ENCODE data around the gene IFI27L2. TPM values are rescaled to one million over a fixed set of nuclear protein-coding genes. Genes with fewer than 3 reads are reported as not detected.

IFI27L2 gene
- total and polyA plus RNA-seq, 2 experiments from 2014 or later, result 23.4 to 38.5 TPM

GRCh38 chr14:94099006-94099405 is 30.4 kb downstream of the IFI27L2 start:
- Histone ChIP-seq H4K20me1 (replicated peaks; ENCODE audit: insufficient read depth) (no peaks in the 10 kb centered on the region), H3K27me3 (ENCODE audit: insufficient read depth) (no peaks in the 10 kb centered on the region), H2AFZ (no peak overlapping the region), H3K4me2 (no peak overlapping the region), H3K36me3 (ENCODE audit: insufficient read depth) (no peaks in the 10 kb centered on the region), H3K9me2 (ENCODE audit: insufficient read depth) (no peaks in the 10 kb centered on the region), H3F3A (replicated peaks; ENCODE audit: low read depth) (no peaks in the 10 kb centered on the region), H3K4me3 (no peak overlapping the region), H3K79me2 (replicated peaks; ENCODE audit: insufficient read depth) (no peaks in the 10 kb centered on the region), H3K4me1 (ENCODE audit: insufficient read depth) (no peaks in the 10 kb centered on the region), H3K27ac (ENCODE audit: low read depth) (no peak overlapping the region)
- peaks cover 2% of the 10 kb centered on the region; the same call in 1 of the 3 replicates for H3K4me1 Mint-ChIP-seq
- peaks cover 4% of the 10 kb centered on the region for H3K27me3 Mint-ChIP-seq (ENCODE audit: insufficient read depth, low read depth, poor library complexity)
- no peak for TF ChIP-seq EZH2 (IDR thresholded peaks at IDR 0.05; ENCODE audit: low read depth, unreplicated experiment)
- TF ChIP-seq ETS1 (IDR thresholded peaks at IDR 0.05), result no peak
- no peak for TF ChIP-seq ZNF114 (CRISPR knock-in tag; IDR thresholded peaks at IDR 0.05)
- no peak for TF ChIP-seq CREB1 (CRISPR knock-in tag; IDR thresholded peaks at IDR 0.05; ENCODE audit: low read depth)
- TF ChIP-seq CTCF (conservative IDR thresholded peaks at IDR 0.05; ENCODE audit: low read depth in 2 of 2), result no peak
- TF ChIP-seq, protein P1, sequence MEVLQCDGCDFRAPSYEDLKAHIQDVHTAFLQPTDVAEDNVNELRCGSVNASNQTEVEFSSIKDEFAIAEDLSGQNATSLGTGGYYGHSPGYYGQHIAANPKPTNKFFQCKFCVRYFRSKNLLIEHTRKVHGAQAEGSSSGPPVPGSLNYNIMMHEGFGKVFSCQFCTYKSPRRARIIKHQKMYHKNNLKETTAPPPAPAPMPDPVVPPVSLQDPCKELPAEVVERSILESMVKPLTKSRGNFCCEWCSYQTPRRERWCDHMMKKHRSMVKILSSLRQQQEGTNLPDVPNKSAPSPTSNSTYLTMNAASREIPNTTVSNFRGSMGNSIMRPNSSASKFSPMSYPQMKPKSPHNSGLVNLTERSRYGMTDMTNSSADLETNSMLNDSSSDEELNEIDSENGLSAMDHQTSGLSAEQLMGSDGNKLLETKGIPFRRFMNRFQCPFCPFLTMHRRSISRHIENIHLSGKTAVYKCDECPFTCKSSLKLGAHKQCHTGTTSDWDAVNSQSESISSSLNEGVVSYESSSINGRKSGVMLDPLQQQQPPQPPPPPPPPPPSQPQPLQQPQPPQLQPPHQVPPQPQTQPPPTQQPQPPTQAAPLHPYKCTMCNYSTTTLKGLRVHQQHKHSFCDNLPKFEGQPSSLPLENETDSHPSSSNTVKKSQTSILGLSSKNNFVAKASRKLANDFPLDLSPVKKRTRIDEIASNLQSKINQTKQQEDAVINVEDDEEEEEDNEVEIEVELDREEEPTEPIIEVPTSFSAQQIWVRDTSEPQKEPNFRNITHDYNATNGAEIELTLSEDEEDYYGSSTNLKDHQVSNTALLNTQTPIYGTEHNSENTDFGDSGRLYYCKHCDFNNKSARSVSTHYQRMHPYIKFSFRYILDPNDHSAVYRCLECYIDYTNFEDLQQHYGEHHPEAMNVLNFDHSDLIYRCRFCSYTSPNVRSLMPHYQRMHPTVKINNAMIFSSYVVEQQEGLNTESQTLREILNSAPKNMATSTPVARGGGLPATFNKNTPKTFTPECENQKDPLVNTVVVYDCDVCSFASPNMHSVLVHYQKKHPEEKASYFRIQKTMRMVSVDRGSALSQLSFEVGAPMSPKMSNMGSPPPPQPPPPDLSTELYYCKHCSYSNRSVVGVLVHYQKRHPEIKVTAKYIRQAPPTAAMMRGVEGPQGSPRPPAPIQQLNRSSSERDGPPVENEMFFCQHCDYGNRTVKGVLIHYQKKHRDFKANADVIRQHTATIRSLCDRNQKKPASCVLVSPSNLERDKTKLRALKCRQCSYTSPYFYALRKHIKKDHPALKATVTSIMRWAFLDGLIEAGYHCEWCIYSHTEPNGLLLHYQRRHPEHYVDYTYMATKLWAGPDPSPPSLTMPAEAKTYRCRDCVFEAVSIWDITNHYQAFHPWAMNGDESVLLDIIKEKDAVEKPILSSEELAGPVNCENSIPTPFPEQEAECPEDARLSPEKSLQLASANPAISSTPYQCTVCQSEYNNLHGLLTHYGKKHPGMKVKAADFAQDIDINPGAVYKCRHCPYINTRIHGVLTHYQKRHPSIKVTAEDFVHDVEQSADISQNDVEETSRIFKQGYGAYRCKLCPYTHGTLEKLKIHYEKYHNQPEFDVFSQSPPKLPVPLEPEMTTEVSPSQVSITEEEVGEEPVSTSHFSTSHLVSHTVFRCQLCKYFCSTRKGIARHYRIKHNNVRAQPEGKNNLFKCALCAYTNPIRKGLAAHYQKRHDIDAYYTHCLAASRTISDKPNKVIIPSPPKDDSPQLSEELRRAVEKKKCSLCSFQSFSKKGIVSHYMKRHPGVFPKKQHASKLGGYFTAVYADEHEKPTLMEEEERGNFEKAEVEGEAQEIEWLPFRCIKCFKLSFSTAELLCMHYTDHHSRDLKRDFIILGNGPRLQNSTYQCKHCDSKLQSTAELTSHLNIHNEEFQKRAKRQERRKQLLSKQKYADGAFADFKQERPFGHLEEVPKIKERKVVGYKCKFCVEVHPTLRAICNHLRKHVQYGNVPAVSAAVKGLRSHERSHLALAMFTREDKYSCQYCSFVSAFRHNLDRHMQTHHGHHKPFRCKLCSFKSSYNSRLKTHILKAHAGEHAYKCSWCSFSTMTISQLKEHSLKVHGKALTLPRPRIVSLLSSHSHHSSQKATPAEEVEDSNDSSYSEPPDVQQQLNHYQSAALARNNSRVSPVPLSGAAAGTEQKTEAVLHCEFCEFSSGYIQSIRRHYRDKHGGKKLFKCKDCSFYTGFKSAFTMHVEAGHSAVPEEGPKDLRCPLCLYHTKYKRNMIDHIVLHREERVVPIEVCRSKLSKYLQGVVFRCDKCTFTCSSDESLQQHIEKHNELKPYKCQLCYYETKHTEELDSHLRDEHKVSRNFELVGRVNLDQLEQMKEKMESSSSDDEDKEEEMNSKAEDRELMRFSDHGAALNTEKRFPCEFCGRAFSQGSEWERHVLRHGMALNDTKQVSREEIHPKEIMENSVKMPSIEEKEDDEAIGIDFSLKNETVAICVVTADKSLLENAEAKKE (CRISPR knock-in tag; IDR thresholded peaks at IDR 0.05), result no peak
- TF ChIP-seq EZH2phosphoT487 (IDR thresholded peaks at IDR 0.05; ENCODE audit: unreplicated experiment), result no peak
- no peak for TF ChIP-seq POLR2AphosphoS5 (IDR thresholded peaks at IDR 0.05; ENCODE audit: low read depth)
- TF ChIP-seq ZNF331 (CRISPR knock-in tag; IDR thresholded peaks at IDR 0.05; ENCODE audit: low read depth), result no peak
- TF ChIP-seq STAT1 (IDR thresholded peaks at IDR 0.05; ENCODE audit: unreplicated experiment), result no peak
- TF ChIP-seq JUNB (IDR thresholded peaks at IDR 0.05; ENCODE audit: unreplicated experiment), result no peak
- no peak for TF ChIP-seq NANOG (IDR thresholded peaks at IDR 0.05; ENCODE audit: borderline replicate concordance)
- no peak for TF ChIP-seq REST (IDR thresholded peaks at IDR 0.05; ENCODE audit: unreplicated experiment)
- no peak overlapping the region for H3K4me3 Mint-ChIP-seq
- no peaks in the 10 kb centered on the region; the same call in 2 of the 3 replicates for H3K36me3 Mint-ChIP-seq (ENCODE audit: low read depth)
- ATAC-seq (no peak), DNase-seq (ENCODE audit: low spot score) (no peak)
- H3K27ac Mint-ChIP-seq, result peak overlapping the region; percentile 32; the same call in 1 of the 2 replicates
- H3K9me3 Mint-ChIP-seq, result no peaks in the 10 kb centered on the region; the same call in 2 of the 3 replicates
